HL-60 (cell line): ENCODE measurements around the gene LEKR1.

ENCODE experiments used
- DNase-seq, 2 experiments: peaks; one replicate each; pipeline ENCODE4 v3.0.0-alpha.2; 2010 to 2020; ENCODE audit warnings: low read depth in 1 of 2, low spot score in 1 of 2
- H3K27ac ChIP-seq: fragments of 250-450 bp; sonication (Bioruptor Pico); replicated peaks from 2 replicates; pipeline ENCODE4 v1.5.1; 2020; ENCODE audit warnings: mild to moderate bottlenecking, moderate library complexity
- H3K27me3 ChIP-seq: fragments of 250-450 bp; sonication (Bioruptor Pico); 2 replicates; pipeline ENCODE4 v1.5.1; 2021; ENCODE audit warnings: mild to moderate bottlenecking, moderate library complexity; ENCODE audit not compliant: insufficient read depth, poor library complexity, severe bottlenecking
- H3K4me3 ChIP-seq: replicated peaks from 2 replicates; pipeline ENCODE4 v1.5.1; 2011; ENCODE audit warnings: mild to moderate bottlenecking, control low read depth, low read length; ENCODE audit not compliant: insufficient read depth
- GABPA ChIP-seq: IDR thresholded peaks from 2 replicates; pipeline ENCODE4 v1.6.1; 2012; ENCODE audit warnings: low read depth
- POLR2AphosphoS5 ChIP-seq: IDR thresholded peaks from 2 replicates; pipeline ENCODE4 v1.6.1; 2012; ENCODE audit warnings: low read depth
- SPI1 ChIP-seq: IDR thresholded peaks from 2 replicates; pipeline ENCODE4 v1.6.1; 2012; ENCODE audit warnings: low read depth, mild to moderate bottlenecking, borderline replicate concordance
- TF ChIP-seq, protein P1 (sequence below): IDR thresholded peaks from 2 replicates; pipeline ENCODE4 v1.6.1; 2012; ENCODE audit warnings: low read depth; ENCODE audit not compliant: insufficient replicate concordance
- TF ChIP-seq, protein P2 (sequence below): IDR thresholded peaks from one replicate; pipeline ENCODE4 v1.5.1; 2011; ENCODE audit warnings: low read length, control low read depth, inconsistent platforms; ENCODE audit not compliant: insufficient read depth

Gene LEKR1

DNA sequence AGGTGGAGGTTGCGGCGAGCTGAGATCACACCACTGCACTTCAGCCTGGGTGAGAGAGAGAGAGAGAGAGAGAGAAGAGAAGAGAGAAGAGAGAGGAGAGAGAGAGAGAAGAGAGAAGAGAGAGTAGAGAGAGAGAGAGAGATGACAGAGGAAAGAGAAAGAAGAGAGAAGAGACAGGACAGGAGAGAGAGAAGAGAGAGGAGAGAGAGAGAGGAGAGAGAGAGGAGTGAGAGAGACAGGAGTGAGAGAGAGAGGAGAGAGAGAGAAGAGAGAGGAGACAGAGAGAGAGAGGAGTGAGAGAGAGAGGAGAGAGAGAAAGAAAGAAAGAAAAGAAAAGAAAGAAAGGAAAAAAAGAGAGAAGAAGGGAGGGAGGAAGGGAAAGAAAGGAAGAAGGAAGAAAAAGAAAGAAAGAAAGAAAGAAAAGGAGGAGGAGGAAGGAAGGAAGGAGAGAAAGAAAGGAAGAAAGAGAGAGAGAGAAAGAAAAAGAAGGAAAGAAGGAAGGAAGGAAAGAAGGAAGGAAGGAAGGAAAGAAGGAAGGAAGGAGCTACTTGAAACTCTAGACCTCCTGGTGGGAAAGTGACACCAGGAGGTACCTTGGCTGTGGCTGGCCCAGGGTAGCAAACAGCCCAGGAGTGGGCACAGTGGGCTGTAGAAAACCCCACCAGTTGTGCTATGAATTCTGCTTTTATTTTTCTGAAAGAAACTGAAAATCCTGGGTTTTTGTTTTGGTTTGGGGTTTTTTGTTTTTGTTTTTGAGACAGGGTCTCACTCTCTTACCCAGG, 245.8 kb downstream of the LEKR1 start:
- DNase-seq, result no peak
- Histone ChIP-seq H3K27ac (no peak overlapping the region), H3K27me3 (no peaks in the 10 kb centered on the region), H3K4me3 (no peak overlapping the region)
- TF ChIP-seq SPI1, result no peak

DNA sequence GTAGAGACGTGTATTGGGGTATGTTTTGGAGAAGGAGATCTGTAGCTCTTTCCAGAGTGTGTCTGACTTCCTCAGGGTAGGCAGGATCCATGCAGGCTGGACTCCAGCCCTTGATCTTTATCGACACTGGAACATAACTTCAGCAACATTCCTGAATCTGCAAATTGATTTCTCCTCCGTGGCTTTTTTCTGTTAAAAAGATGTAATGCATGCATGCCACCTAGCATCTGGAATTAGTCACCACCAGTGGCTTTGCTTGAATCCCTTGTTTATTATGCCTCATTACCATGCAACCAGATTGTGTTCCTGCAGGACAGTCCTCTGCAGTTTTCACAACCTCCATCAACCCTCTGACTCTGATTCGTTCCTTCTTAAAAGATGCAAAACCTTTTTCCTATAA, 247.7 kb downstream of the LEKR1 start:
- Histone ChIP-seq H3K4me3 (no peak overlapping the region), H3K27me3 (no peaks in the 10 kb centered on the region), H3K27ac (no peak overlapping the region)
- DNase-seq, result no peak
- TF ChIP-seq, protein P1, sequence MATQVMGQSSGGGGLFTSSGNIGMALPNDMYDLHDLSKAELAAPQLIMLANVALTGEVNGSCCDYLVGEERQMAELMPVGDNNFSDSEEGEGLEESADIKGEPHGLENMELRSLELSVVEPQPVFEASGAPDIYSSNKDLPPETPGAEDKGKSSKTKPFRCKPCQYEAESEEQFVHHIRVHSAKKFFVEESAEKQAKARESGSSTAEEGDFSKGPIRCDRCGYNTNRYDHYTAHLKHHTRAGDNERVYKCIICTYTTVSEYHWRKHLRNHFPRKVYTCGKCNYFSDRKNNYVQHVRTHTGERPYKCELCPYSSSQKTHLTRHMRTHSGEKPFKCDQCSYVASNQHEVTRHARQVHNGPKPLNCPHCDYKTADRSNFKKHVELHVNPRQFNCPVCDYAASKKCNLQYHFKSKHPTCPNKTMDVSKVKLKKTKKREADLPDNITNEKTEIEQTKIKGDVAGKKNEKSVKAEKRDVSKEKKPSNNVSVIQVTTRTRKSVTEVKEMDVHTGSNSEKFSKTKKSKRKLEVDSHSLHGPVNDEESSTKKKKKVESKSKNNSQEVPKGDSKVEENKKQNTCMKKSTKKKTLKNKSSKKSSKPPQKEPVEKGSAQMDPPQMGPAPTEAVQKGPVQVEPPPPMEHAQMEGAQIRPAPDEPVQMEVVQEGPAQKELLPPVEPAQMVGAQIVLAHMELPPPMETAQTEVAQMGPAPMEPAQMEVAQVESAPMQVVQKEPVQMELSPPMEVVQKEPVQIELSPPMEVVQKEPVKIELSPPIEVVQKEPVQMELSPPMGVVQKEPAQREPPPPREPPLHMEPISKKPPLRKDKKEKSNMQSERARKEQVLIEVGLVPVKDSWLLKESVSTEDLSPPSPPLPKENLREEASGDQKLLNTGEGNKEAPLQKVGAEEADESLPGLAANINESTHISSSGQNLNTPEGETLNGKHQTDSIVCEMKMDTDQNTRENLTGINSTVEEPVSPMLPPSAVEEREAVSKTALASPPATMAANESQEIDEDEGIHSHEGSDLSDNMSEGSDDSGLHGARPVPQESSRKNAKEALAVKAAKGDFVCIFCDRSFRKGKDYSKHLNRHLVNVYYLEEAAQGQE, result no peak
- TF ChIP-seq GABPA (no peak), POLR2AphosphoS5 (no peak), SPI1 (no peak)
- TF ChIP-seq, protein P2, sequence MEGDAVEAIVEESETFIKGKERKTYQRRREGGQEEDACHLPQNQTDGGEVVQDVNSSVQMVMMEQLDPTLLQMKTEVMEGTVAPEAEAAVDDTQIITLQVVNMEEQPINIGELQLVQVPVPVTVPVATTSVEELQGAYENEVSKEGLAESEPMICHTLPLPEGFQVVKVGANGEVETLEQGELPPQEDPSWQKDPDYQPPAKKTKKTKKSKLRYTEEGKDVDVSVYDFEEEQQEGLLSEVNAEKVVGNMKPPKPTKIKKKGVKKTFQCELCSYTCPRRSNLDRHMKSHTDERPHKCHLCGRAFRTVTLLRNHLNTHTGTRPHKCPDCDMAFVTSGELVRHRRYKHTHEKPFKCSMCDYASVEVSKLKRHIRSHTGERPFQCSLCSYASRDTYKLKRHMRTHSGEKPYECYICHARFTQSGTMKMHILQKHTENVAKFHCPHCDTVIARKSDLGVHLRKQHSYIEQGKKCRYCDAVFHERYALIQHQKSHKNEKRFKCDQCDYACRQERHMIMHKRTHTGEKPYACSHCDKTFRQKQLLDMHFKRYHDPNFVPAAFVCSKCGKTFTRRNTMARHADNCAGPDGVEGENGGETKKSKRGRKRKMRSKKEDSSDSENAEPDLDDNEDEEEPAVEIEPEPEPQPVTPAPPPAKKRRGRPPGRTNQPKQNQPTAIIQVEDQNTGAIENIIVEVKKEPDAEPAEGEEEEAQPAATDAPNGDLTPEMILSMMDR, result no peak

DNA sequence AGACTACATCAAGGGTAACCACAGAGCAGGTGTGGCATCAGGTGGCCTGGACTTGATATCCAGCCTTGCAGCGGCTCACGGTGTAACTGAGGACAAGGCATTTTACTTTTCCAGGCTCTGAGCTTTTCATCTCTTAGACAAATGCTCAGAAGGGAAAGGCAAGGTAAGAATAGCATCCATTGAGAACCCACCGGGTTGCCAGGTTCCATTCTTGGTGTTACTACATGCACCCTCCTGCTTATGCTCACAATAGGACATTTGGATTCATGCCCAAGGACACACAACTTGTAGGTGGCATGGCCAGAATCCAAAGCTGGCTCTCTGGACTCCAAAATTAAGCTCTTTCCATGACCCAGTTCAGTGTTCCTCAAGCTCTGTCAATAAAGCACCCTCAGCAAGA, 248.3 kb downstream of the LEKR1 start:
- TF ChIP-seq SPI1 (no peak), GABPA (no peak), POLR2AphosphoS5 (no peak)
- TF ChIP-seq, protein P1, result no peak
- TF ChIP-seq, protein P2, result no peak
- no peaks in the 10 kb centered on the region for H3K27me3 ChIP-seq
- DNase-seq, result no peak
- no peak overlapping the region for H3K27ac ChIP-seq
- no peak overlapping the region for H3K4me3 ChIP-seq

DNA sequence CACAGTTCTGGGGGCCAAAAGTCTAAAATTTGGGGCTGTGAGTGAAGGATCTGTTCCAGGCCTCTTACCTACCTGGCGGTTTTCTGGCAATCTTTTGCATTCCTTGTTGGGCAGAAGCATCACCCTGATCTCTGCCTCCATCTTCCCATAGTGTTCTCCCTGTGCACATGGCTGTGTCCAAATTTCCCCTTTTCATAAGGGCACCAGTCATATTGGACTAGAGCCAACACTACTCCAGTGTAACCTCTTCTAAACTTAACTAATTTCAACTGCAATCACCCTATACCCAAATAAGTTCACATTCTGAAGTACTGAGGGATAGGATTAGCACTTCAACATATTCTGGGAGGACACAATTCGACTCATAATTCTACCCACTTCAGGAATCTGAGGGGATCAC, 248.8 kb downstream of the LEKR1 start:
- no peak for TF ChIP-seq SPI1
- TF ChIP-seq, protein P2, result no peak
- no peak for TF ChIP-seq POLR2AphosphoS5
- no peak for TF ChIP-seq GABPA
- TF ChIP-seq, protein P1, result no peak
- no peak for DNase-seq
- no peak overlapping the region for H3K4me3 ChIP-seq
- no peak overlapping the region for H3K27ac ChIP-seq
- H3K27me3 ChIP-seq, result no peaks in the 10 kb centered on the region
